HG02943 (cell line): ENCODE measurements around the gene TCEAL3.
"Not testable (repeated sequence)": the region's sequence is repeated elsewhere in the genome, so short reads cannot be mapped to it uniquely, and the experiment has no call there.

Experiments used
- ATAC-seq: cut with Tn5 transposase; IDR thresholded peaks from one replicate; pipeline ENCODE4 v1.9.1; 2021; ENCODE audit warnings: mild to moderate bottlenecking, low read depth, moderate library complexity; ENCODE audit not compliant: unreplicated experiment

Gene TCEAL3

DNA sequence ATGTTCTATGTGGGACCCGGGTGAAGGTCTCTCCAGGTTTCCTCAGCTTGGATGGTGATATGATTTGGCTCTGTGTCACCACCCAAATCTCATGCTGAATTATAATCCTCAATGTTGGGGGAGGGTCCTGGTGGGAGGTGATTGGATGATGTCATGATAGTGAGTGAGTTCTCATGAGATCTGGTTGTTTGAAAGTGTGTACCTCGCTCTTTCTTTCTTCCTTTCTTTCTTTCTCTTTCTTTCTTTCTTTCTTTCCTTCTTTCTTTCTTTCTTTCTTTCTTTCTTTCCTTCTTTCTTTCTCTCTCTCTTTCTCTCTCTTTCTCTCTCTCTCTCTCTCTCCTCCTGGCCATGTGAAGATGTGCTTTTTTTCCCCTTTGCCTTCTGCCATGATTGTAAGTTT lies 51.7 kb downstream of the TCEAL3 start:
- not testable (repeated sequence) for ATAC-seq
